HG02798 (cell line): ENCODE measurements around the gene ALKBH4.
A peak's percentile ranks its signal among the peaks of the same experiment; 100 is the strongest.
"Not testable (repeated sequence)": the region's sequence is repeated elsewhere in the genome, so short reads cannot be mapped to it uniquely, and the experiment has no call there.

Experiments
- ATAC-seq: cut with Tn5 transposase; IDR thresholded peaks from one replicate; pipeline ENCODE4 v1.9.1; 2021; ENCODE audit warnings: mild to moderate bottlenecking; ENCODE audit not compliant: unreplicated experiment, poor library complexity

ALKBH4 gene

GRCh38 chr7:102464577-102465280 is at the start of gene ALKBH4, which contains the start of gene LRWD1:
Gene ALKBH4 (minus strand): TSS chr7:102464863. CDS start chr7:102464836, 27 bp downstream.
Gene LRWD1 (plus strand): TSS chr7:102464984. CDS start chr7:102465081, 97 bp downstream.
- ATAC-seq, result peak; percentile 96

- ATAC-seq, result not testable (repeated sequence)
These were observed 48.1 kb upstream of the ALKBH4 start for GRCh38 chr7:102512642-102513221.

- ATAC-seq, result peak; percentile 43
These were observed 47.3 kb upstream of the ALKBH4 start for GRCh38 chr7:102511860-102512522.

- not testable (repeated sequence) for ATAC-seq
These were observed 45.9 kb upstream of the ALKBH4 start for GRCh38 chr7:102510575-102510974.

- not testable (repeated sequence) for ATAC-seq
These were observed 42.9 kb upstream of the ALKBH4 start for GRCh38 chr7:102507410-102508088.

GRCh38 chr7:102505298-102506185 is 40.9 kb upstream of the ALKBH4 start:
- not testable (repeated sequence) for ATAC-seq

GRCh38 chr7:102503141-102503540 is 38.5 kb upstream of the ALKBH4 start:
- ATAC-seq, result not testable (repeated sequence)

- ATAC-seq, result not testable (repeated sequence)
These were observed 33.7 kb upstream of the ALKBH4 start for GRCh38 chr7:102498321-102498720.

GRCh38 chr7:102497308-102497707 is 32.6 kb upstream of the ALKBH4 start:
- not testable (repeated sequence) for ATAC-seq

- ATAC-seq, result not testable (repeated sequence)
These were observed 32.2 kb upstream of the ALKBH4 start for GRCh38 chr7:102496861-102497260.

GRCh38 chr7:102494473-102495149 is 29.9 kb upstream of the ALKBH4 start:
- peak; percentile 73 for ATAC-seq

GRCh38 chr7:102494026-102494425 is 29.4 kb upstream of the ALKBH4 start:
- not testable (repeated sequence) for ATAC-seq

- peak; percentile 52 for ATAC-seq
These were observed 28.7 kb upstream of the ALKBH4 start for GRCh38 chr7:102493220-102493935.

- ATAC-seq, result peak; percentile 52
These were observed 25.9 kb upstream of the ALKBH4 start for GRCh38 chr7:102490529-102491075.

GRCh38 chr7:102484317-102484716 is 19.7 kb upstream of the ALKBH4 start:
- not testable (repeated sequence) for ATAC-seq

GRCh38 chr7:102481962-102482361 is 17.3 kb upstream of the ALKBH4 start:
- ATAC-seq, result not testable (repeated sequence)

GRCh38 chr7:102479982-102480637 is 15.4 kb upstream of the ALKBH4 start:
- ATAC-seq, result not testable (repeated sequence)

GRCh38 chr7:102479209-102479584 is 14.5 kb upstream of the ALKBH4 start:
- peak; percentile 25 for ATAC-seq
